HG02943 (cell line): ENCODE results near the gene MMD2.
"Not testable (repeated sequence)": the region's sequence is repeated elsewhere in the genome, so short reads cannot be mapped to it uniquely, and the experiment has no call there.

Experiments used
- ATAC-seq: cut with Tn5 transposase; IDR thresholded peaks from one replicate; pipeline ENCODE4 v1.9.1; 2021; ENCODE audit warnings: mild to moderate bottlenecking, low read depth, moderate library complexity; ENCODE audit not compliant: unreplicated experiment

The MMD2 gene

DNA sequence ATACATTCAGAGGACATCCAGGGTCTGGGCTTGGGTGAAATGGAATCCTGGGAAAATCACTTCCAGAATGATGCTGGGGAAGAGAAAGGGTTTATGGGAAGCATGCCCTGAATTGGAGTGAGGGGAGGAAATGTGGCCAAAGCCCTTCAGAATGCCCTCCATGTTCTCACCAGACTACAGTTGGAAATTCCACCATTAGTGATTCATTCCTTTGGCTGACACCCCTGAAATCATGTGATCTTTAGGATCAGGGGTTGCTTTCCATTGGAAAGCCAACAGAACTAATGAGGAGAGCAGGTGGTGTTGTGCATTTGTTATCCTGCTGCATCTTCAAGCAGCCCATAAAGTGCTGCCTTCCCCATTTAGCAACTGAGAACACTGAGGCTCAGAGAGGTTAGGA lies 54.6 kb downstream of the MMD2 start:
- ATAC-seq = no peak

DNA sequence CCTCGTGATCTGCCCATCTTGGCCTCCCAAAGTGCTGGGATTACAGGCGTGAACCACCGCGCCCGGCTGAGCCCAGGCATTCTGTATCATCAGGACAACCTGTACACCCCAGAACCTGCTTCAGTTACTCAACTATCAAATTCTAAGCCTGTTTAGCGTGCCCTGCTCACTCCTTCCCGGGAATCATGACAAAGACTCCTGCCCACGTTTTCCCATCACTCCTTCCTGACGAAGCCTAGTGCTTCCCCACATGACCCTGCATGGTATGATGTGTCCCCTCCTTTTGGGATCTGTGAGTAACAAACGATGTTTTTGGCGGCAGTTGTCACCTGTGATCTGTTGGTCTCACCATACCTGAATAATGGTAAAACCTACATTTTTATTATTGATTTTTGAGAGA lies 63.2 kb downstream of the MMD2 start:
- ATAC-seq = no peak

GRCh38 chr7:4894482-4894881 lies 64.5 kb downstream of the MMD2 start:
- ATAC-seq = no peak

DNA sequence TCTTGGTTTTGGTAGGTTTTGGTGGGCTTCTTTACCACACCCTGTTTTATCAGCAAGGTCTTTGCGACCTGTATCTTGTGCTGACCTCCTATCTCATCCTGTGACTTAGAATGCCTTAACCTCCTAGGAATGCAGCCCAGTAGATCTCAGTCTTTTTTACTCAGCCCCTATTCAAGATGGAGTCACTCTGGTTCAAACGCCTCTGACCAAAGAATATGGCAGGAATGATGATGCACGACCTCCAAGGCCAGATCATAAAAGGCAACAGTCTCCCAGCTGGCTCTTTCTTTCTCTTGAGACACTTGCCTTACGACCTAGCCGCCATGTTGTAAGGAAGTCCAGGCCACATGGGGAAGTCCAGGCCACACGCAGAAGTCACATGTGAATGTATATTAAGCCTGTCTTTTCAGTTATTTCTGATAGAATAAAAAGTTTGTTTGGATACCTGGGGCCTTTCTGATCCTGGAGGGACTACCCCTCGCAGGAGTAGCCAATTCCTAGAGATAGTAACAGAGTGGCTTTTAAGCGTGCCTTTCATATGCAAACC lies 65.0 kb downstream of the MMD2 start:
- ATAC-seq = no peak

- ATAC-seq = not testable (repeated sequence)
These were observed 65.8 kb downstream of the MMD2 start for GRCh38 chr7:4893188-4893587.

GRCh38 chr7:4891522-4891921 lies 67.5 kb downstream of the MMD2 start:
- not testable (repeated sequence) for ATAC-seq

- ATAC-seq = no peak
These were observed 69.3 kb downstream of the MMD2 start for GRCh38 chr7:4889682-4890081.

DNA sequence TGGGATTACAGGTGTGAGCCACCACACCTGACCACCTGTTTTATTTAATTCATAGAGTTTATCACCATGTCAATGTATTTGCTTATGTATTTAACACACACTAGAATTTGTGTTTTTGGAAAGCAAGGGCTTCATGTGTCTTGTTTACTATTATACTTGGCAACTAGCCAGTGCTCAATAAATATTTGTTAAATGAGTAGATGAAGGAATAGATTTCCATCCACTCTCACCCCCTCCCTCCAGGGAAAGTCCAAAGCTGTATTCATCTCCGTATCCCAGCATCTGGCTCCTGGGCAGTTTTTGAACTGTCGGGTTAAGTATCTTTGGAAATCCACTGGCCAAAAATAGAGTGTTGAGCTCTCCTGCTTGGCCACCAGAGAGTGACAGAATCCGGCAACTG lies 70.8 kb downstream of the MMD2 start:
- ATAC-seq = no peak

- no peak for ATAC-seq
These were observed 72.3 kb downstream of the MMD2 start for GRCh38 chr7:4886671-4887070.

DNA sequence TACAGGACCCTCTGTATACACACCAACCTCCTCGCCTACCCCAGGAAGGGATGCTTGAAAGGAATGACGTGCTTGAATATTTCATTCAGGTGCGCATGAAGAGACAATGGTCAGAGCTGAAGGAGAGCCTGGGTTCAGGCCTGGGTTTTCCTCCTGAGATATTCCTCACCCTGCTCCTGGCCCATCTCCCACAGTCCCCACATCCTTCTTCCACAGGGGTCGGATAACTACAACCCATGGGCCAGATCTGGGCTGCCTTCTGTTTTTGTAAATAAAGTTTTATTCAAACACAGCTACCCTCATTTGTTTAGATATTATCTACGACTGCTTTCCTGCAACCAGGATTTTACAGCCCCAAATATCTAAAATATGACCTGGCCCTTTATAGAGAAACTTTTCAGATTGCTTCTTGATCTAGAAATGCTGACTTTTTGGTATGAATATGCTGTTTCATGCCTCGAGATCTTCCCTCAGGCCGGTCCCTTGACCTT lies 73.6 kb downstream of the MMD2 start:
- ATAC-seq = no peak

- ATAC-seq = no peak
These were observed 74.8 kb downstream of the MMD2 start for GRCh38 chr7:4884164-4884563.

GRCh38 chr7:4883372-4884144 lies 75.4 kb downstream of the MMD2 start, which contains the start of gene RADIL:
Gene RADIL, minus strand, starts transcription at chr7:4883716. Its CDS starts 5,577 bp downstream, at chr7:4878139.
- ATAC-seq = no peak

DNA sequence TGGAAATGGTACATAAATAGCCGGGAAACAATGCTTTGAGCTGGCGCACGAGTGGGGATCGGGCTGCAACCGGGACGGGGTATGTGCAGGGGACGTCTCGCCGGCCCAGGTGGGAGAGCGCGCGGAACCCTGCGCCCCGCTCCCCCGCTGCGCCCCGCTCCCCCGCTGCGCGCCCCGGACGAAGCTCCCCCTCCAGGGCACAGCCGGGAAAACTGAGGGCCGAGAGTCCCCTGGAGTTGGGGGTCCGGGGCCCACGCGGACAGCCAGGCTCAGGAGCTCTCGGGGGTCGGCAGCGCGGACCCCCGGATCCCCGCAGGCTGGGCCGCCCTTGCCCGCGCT lies 76.0 kb downstream of the MMD2 start:
- no peak for ATAC-seq

DNA sequence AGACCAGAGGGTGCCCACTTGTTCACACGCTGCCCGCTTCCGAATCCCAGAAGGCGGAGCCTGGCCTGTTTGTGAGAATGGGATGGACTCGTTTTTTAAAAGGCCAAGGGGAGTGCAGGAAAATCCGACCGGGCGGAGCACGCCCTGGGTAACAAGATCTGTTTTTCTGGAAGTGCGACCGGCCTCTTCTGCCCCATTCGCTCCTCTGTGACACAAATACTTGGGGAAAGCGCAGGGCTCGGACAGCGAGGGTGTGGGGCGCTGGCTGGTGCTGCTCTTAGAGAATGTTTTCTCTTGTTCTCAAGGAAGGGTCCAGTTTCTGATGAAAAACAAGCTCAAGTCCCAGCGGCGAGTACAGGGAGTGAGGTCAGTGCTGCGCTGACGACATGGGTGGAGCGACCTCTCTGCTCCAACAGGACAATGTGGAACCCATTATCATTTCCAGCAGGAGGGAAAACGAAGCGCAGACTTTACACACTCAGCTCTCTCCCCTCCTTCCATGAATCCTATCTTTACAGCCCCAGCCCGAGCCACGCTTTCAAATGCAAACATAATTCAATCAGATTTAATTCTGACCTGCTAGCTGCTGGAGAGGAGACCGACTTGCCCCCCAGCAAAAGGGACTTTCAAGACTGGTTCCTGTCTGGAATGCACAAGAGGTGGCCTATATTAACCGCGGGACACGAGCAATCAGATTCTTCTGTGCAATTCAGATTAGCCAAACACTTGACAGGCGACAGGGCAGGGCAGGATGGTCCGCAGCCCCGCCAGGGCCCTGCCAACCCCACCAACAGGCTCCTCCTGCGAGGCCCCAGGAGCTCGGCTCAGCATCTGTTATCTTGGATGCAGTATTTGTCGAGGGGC lies 76.6 kb downstream of the MMD2 start:
- ATAC-seq = no peak

GRCh38 chr7:4880218-4880617 lies 78.8 kb downstream of the MMD2 start:
- no peak for ATAC-seq

DNA sequence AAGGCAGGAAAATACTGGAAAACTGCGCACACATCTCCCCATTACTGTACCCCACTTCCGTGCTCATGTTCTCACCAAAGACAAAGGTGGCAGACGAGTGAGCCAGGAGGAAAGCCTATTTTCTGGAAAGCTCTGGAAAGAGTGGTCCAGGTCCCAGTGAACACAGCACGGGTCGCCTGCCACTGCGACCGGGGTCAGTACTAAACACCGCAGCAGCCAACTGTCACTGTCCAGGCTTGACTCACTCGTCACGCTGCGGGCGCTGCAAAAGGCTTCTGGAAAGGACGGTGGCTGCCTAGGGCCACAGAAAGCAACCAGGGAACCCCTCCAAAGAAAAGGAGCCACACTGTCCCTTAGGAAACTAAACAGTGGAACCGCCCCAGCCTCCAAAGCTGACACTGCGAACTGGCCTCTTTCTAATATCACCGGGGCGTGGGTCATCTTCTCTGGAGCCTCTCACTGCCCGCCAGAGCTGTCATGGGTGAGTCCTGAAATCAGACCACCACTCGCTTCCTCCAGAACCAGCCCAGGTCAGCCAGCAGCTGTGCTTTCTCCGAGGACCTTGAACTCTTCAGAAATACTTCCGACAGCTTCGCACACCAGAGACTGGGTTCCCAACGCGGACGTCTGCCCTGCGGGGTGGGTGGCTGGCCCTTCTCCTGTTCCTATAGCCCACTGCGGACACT lies 79.4 kb downstream of the MMD2 start:
- ATAC-seq = no peak

DNA sequence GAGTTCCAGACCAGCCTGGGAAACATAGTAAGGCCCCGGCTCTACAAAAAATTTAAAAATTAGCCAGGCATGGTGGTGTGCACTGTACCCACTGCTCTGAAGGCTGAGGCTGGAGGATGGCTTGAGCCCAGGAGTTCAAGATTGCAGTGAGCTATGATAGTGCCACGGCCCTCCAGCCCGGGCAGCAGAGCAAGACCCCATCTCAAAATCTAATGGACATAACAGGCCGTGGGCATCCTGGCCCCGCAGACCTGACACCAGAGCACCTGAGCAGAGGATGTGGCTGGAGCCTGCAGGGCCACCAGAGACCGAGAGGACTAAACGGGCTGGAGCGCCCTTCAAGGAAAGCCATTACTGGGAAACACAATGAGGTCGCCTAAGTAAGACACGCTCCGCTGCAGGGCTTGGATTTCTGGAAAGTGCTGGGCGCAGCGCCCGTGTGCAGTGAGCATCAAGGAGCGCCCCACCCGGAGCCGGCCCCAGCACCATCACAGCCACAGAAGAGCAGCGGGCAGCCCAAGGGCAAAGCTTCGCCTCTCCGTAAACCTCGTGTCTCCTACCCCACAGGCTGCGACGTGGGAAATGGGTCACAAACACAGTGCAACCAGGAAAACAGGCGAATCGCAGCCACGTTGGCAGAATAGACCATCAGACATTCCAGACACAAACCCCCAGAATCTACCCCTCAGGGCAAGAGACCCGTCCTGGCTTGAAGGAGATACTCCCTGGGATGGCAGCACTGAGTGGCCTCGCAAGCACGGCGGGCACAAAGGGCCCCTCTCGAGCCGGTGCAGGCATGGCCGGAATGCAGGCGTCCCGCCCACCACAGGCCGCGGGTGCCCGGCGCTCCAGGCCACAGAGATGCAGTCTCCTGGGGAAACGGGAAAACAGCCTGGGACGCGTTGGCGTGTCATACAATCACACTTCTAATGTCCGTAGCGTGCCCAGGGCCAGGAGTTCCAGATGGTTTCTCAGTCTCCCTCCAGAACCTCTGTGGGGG lies 80.4 kb downstream of the MMD2 start:
- ATAC-seq = no peak

GRCh38 chr7:4876586-4876985 lies 82.4 kb downstream of the MMD2 start:
- no peak for ATAC-seq

DNA sequence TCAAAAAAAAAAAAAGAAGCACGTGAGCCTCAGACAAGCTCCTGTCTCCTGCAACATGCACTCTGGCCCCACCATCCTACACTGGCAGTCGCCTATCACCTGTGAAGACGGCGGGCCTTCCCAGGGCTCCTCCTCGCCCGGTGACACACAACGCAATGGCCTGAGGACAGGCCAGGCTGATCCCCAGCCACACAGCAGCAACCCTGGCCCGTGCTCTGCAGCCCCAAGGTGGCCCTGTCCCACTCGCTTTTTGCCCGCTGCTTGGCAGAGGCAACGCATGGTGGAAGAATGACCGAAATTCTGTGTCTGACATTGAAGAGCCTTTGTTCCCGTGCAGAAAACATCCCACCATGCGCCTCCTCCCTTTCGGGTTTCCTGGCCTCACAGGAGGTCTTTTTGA lies 83.6 kb downstream of the MMD2 start:
- ATAC-seq = no peak
